Bronchial epithelial cell (primary cell): Measurements from ENCODE around the gene PKHD1. TPM values are rescaled to one million over a fixed set of nuclear protein-coding genes. Genes with fewer than 3 reads are reported as not detected.

ENCODE experiments used
- DNase-seq: peaks from one replicate; pipeline ENCODE4 v3.0.0-alpha.2; 2010; ENCODE audit warnings: low read depth
- FAIRE-seq: peaks from 2 replicates; lab custom pipeline; 2011; peaks lifted over from hg19 to GRCh38; lab: Jason Lieb, UNC
- H3K27me3 ChIP-seq: 2 replicates; pipeline ENCODE4 v1.5.1; 2011; ENCODE audit warnings: low read length; ENCODE audit not compliant: control insufficient read depth, insufficient read depth
- H3K36me3 ChIP-seq: 2 replicates; pipeline ENCODE4 v1.5.1; 2011; ENCODE audit warnings: low read length; ENCODE audit not compliant: control insufficient read depth, insufficient read depth
- H3K4me3 ChIP-seq: 2 replicates; pipeline ENCODE4 v1.5.1; 2011; ENCODE audit warnings: mild to moderate bottlenecking, low read depth, low read length, control low read depth
- total RNA-seq: library from RNA; depleted of rRNA; stranded (reverse); fragments of >200 nt; gene quantifications from 2 replicates; pipeline ENCODE4 v1.2.1, GENCODE V29; 2014
- TF ChIP-seq, protein P1 (sequence below): IDR thresholded peaks from 2 replicates; pipeline ENCODE4 v1.5.1; 2011; ENCODE audit warnings: mild to moderate bottlenecking, moderate library complexity, low read length, control low read depth, inconsistent platforms; ENCODE audit not compliant: insufficient read depth, severe bottlenecking

The PKHD1 gene
- total RNA-seq, 1 donor from 2014 or later, result not detected

GRCh38 chr6:51892339-51892738 lies 195.1 kb downstream of the PKHD1 start:
- FAIRE-seq, result no peak
- Histone ChIP-seq H3K36me3 (no peaks in the 10 kb centered on the region), H3K4me3 (no peak overlapping the region), H3K27me3 (no peaks in the 10 kb centered on the region)
- no peak for DNase-seq
- TF ChIP-seq, protein P1, sequence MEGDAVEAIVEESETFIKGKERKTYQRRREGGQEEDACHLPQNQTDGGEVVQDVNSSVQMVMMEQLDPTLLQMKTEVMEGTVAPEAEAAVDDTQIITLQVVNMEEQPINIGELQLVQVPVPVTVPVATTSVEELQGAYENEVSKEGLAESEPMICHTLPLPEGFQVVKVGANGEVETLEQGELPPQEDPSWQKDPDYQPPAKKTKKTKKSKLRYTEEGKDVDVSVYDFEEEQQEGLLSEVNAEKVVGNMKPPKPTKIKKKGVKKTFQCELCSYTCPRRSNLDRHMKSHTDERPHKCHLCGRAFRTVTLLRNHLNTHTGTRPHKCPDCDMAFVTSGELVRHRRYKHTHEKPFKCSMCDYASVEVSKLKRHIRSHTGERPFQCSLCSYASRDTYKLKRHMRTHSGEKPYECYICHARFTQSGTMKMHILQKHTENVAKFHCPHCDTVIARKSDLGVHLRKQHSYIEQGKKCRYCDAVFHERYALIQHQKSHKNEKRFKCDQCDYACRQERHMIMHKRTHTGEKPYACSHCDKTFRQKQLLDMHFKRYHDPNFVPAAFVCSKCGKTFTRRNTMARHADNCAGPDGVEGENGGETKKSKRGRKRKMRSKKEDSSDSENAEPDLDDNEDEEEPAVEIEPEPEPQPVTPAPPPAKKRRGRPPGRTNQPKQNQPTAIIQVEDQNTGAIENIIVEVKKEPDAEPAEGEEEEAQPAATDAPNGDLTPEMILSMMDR, result no peak

DNA sequence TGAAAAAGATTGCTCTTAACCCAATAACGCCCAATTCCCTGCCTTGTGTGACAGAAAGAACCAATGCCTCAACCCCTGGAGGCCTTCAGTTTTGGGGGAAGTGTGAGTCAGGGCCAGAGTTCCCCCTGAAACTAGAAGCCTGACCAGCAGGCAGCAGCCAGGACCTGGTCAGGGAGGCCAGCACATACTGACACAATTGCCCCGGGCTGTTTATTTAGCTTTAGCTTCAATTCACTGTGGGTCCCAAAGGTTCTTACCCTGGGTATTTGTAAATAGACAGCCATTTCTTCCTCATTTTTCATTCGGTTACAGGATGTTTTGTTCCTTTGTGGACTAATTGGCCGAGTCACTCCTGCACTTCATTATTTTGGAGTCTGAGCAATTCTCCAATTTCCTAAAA lies 195.6 kb downstream of the PKHD1 start:
- DNase-seq (no peak), FAIRE-seq (no peak)
- no peaks in the 10 kb centered on the region for H3K27me3 ChIP-seq

DNA sequence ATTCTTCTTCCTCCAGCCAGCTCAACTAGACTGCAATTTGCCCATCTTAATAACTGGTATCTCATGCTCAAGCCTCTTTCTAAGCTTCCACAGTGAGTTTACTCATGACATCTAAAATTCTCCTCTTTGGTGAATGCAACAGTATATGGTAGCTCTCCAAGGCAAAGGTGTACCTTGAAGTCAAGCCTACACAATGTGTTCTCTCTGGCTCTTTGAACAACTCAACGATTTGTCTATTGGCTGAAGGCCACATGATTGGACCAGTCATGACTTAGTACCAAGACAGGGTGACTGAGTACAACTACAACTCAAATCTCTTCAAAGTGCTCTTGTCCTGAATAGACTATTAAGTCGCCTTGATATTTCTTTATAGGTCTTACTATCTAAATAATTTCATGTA lies 199.6 kb downstream of the PKHD1 start:
- H3K4me3 ChIP-seq, result no peak overlapping the region
- DNase-seq (no peak), FAIRE-seq (no peak)
- TF ChIP-seq, protein P1, result no peak
- H3K27me3 ChIP-seq, result peaks cover 2% of the 10 kb centered on the region
- H3K36me3 ChIP-seq, result no peaks in the 10 kb centered on the region

More for the DNA sequence above, 195.6 kb downstream of the PKHD1 start:
- no peaks in the 10 kb centered on the region for H3K36me3 ChIP-seq
- no peak overlapping the region for H3K4me3 ChIP-seq
- TF ChIP-seq, protein P1, result no peak

- Histone ChIP-seq H3K36me3 (no peaks in the 10 kb centered on the region), H3K27me3 (peaks cover 2% of the 10 kb centered on the region), H3K4me3 (no peak overlapping the region)
- DNase-seq (no peak), FAIRE-seq (no peak)
- TF ChIP-seq, protein P1, result no peak
Observed at GRCh38 chr6:51885957-51886356, 201.5 kb downstream of the PKHD1 start.

DNA sequence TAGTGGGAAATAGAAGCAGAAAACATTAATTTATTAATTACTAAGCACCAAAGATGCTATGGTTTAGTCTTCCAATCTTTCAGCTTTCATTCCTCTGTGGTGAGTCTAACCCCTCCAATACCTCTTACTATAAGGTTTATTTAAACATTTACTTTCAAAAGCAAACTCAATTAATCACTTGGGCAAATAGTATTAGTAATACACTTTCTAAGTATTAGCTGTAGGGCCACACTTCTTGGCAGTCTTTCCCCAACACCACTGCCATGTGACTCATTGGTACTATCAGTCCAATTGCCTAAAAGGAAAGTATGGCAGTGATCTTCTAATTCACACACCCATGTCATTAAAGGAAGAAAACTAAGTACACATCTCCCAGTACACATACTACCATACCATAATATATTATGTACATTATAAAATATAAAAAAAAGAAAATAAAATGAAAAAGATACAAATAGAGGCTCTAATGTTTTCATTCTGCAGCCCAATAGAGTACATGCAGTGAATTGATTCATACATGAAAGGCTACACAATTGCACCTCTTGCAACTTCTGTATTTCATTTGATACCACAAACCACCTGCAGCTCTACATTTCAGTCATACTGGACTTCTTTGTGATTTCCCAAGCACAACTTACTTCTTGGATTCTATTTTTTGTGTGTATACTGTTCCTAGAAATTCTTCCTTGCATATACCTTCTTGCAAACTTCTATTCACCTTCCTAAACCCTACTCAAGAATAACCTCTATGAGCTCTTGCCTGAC lies 218.6 kb downstream of the PKHD1 start:
- FAIRE-seq (no peak), DNase-seq (peak; percentile 95)
- H3K27me3 ChIP-seq, result no peaks in the 10 kb centered on the region
- H3K4me3 ChIP-seq, result no peak overlapping the region
- no peaks in the 10 kb centered on the region for H3K36me3 ChIP-seq
- TF ChIP-seq, protein P1, result no peak
